GM18870 (cell line): ENCODE measurements around the gene EPHA6.

Source experiments
- ATAC-seq: cut with Tn5 transposase; IDR thresholded peaks from one replicate; pipeline ENCODE4 v1.9.1; 2021; ENCODE audit warnings: moderate library complexity; ENCODE audit not compliant: unreplicated experiment

Gene EPHA6

GRCh38 chr3:97687734-97688133, 873.3 kb downstream of the EPHA6 start:
- ATAC-seq = no peak

- no peak for ATAC-seq
Observed at GRCh38 chr3:97689111-97689510, 874.7 kb downstream of the EPHA6 start.

- no peak for ATAC-seq
Observed at GRCh38 chr3:97689962-97690361, 875.6 kb downstream of the EPHA6 start.

- ATAC-seq = peak; percentile 71
Observed at GRCh38 chr3:97691354-97691753, 877.0 kb downstream of the EPHA6 start.

- ATAC-seq = no peak
Observed at GRCh38 chr3:97692389-97692788, 878.0 kb downstream of the EPHA6 start.

GRCh38 chr3:97692831-97693230, 878.4 kb downstream of the EPHA6 start:
- no peak for ATAC-seq

GRCh38 chr3:97694876-97695275, 880.5 kb downstream of the EPHA6 start:
- ATAC-seq = no peak

- ATAC-seq = no peak
Observed at GRCh38 chr3:97698691-97699090, 884.3 kb downstream of the EPHA6 start.

- ATAC-seq = no peak
Observed at GRCh38 chr3:97699889-97700288, 885.5 kb downstream of the EPHA6 start.

GRCh38 chr3:97705764-97706163, 891.4 kb downstream of the EPHA6 start:
- ATAC-seq = no peak

GRCh38 chr3:97706226-97706625, 891.8 kb downstream of the EPHA6 start:
- no peak for ATAC-seq

- no peak for ATAC-seq
Observed at GRCh38 chr3:97711654-97712053, 897.3 kb downstream of the EPHA6 start.

GRCh38 chr3:97712919-97713318, 898.5 kb downstream of the EPHA6 start:
- ATAC-seq = no peak

GRCh38 chr3:97713634-97714033, 899.2 kb downstream of the EPHA6 start:
- no peak for ATAC-seq

- peak; percentile 72 for ATAC-seq
Observed at GRCh38 chr3:97719156-97719821, 904.9 kb downstream of the EPHA6 start.

- no peak for ATAC-seq
Observed at GRCh38 chr3:97720417-97720816, 906.0 kb downstream of the EPHA6 start.

GRCh38 chr3:97721446-97721845, 907.1 kb downstream of the EPHA6 start:
- ATAC-seq = no peak

- no peak for ATAC-seq
Observed at GRCh38 chr3:97736928-97737327, 922.5 kb downstream of the EPHA6 start.

- no peak for ATAC-seq
Observed at GRCh38 chr3:97738761-97739160, 924.4 kb downstream of the EPHA6 start.

- ATAC-seq = no peak
Observed at GRCh38 chr3:97742036-97742435, 927.6 kb downstream of the EPHA6 start.

GRCh38 chr3:97744289-97744688, 929.9 kb downstream of the EPHA6 start:
- ATAC-seq = no peak

GRCh38 chr3:97763586-97764406, 949.4 kb downstream of the EPHA6 start:
- no peak for ATAC-seq
